A673 (cell line): ENCODE measurements around the gene ATF6.

Source experiments
- CTCF ChIP-seq: fragments of 300-800, 200-600 bp; sonication (generic); conservative IDR thresholded peaks from 2 replicates; pipeline ENCODE4 v1.5.1; 2017; ENCODE audit warnings: low read depth, mild to moderate bottlenecking, antibody characterized with exemption, low read length, moderate library complexity, mixed read lengths
- EZH2 ChIP-seq: fragments of 200-600 bp; sonication (generic); IDR thresholded peaks from 2 replicates; pipeline ENCODE4 v1.6.1; 2017; ENCODE audit warnings: borderline replicate concordance, low read depth, mild to moderate bottlenecking, mixed read lengths, antibody characterized with exemption, low read length; ENCODE audit not compliant: poor library complexity, severe bottlenecking

GRCh38 chr1:161954466-161954865 is 188.3 kb downstream of the ATF6 start:
- no peak for TF ChIP-seq CTCF
- TF ChIP-seq EZH2, result no peak
